Fibroblast of villous mesenchyme (primary cell): ENCODE results near the gene FAM174C. TPM values are rescaled to one million over a fixed set of nuclear protein-coding genes. Genes with fewer than 3 reads are reported as not detected.
A peak's percentile ranks its signal among the peaks of the same experiment; 100 is the strongest.

Experiments used
- DNase-seq: peaks from one replicate; pipeline ENCODE4 v3.0.0-alpha.2; 2010; ENCODE audit warnings: low read depth
- H3K4me3 ChIP-seq: 2 replicates; pipeline ENCODE4 v1.5.1; 2011; ENCODE audit warnings: low read depth, mild to moderate bottlenecking, low read length
- CTCF ChIP-seq: IDR thresholded peaks from 2 replicates; pipeline ENCODE4 v1.5.1; 2012; ENCODE audit warnings: low read depth, mild to moderate bottlenecking, low read length; ENCODE audit not compliant: insufficient read depth
- total RNA-seq: library from RNA; depleted of rRNA; stranded (reverse); fragments of >200 nt; gene quantifications from 2 replicates; pipeline ENCODE4 v1.2.3, GENCODE V29; 2012

The FAM174C gene
- total RNA-seq, 1 donor, result 17.3 TPM

GRCh38 chr19:1273263-1274041, 1.9 kb upstream of the FAM174C start:
- peak; percentile 44 for DNase-seq
- TF ChIP-seq CTCF, result no peak
- no peak overlapping the region for H3K4me3 ChIP-seq

- DNase-seq, result no peak
- H3K4me3 ChIP-seq, result peak overlapping the region; percentile 48
- TF ChIP-seq CTCF, result no peak
Measured at GRCh38 chr19:1274081-1274851, 1.1 kb upstream of the FAM174C start.

DNA sequence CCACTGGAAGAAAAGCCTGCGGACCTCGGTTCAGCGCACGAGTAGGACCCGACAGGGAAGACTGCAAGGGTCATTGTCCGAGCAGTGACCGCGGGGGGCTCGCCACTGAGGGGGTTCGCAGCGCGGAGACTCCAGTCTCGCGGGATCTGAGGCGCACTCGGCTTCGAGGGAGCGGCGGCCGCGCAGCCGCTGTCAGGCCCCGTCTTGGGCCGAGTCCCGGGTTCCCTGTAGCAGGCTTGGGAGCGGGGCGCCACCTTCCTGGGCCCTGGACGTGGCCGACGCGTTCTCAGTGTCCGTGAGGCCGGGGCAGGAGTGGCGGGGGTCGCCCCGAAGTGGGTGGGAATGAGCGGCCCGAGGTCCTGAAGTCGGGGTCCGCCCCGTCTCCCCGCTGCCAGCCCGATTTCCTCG, 474 bp upstream of the FAM174C start:
- TF ChIP-seq CTCF, result no peak
- DNase-seq, result no peak
- peak overlapping the region; percentile 48 for H3K4me3 ChIP-seq

DNA sequence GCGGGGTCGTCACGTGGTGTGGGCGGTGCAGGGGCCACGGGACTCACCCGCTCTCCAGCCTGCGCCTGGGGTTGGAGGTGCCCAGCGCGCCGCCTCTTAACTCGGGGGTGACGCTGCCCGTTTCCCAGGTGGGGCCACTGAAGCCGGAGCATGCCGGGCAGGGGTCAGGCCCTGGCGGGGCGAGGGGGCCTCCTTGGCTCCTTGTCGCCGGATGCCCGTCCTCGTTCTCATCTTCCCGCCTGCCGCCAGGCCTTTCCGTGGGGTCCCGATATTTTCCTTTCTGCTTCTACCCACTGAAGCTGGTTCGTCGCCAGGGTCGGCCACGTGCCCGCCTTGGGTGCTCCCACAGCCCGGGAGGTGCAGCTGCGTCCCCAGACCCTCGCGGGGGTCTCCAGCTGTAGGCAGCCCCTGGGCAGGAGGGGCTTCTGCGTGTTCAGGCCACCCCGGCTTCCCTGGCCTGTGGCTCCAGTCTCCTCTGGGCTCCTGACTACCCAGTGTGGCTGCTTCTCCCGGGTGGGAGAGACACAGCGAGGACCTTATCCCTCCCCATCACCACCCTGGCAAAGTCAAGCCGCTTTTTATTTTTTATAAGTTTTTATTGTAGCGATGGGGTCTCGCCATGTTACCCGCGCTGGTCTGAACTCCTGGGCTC, 772 bp downstream of the FAM174C start:
- peak overlapping the region; percentile 66 for H3K4me3 ChIP-seq
- no peak for TF ChIP-seq CTCF
- DNase-seq, result no peak

GRCh38 chr19:1276628-1277022, 1.3 kb downstream of the FAM174C start:
- DNase-seq, result no peak
- H3K4me3 ChIP-seq, result no peak overlapping the region
- TF ChIP-seq CTCF, result no peak

GRCh38 chr19:1277061-1277460, 1.7 kb downstream of the FAM174C start:
- no peak for TF ChIP-seq CTCF
- no peak overlapping the region for H3K4me3 ChIP-seq
- no peak for DNase-seq
